K562 (cell line): Measurements from ENCODE around the gene ARHGAP8. TPM values are rescaled to one million over a fixed set of nuclear protein-coding genes. Genes with fewer than 3 reads are reported as not detected.

Source experiments
- CBX5 ChIP-seq: IDR thresholded peaks from 2 replicates; pipeline ENCODE4 v1.6.1; 2014; ENCODE audit warnings: low read depth, borderline replicate concordance
- ELF1 ChIP-seq: fragments of 200-800 bp; sonication (Bioruptor generic); IDR thresholded peaks from 2 replicates; pipeline ENCODE4 v1.6.1; 2016; ENCODE audit warnings: missing genetic modification characterization, missing compliant biosample characterization
- HDAC8 ChIP-seq: fragments of 450-650 bp; IDR thresholded peaks from 2 replicates; pipeline ENCODE4 v1.6.1; 2016; ENCODE audit warnings: mild to moderate bottlenecking, missing genetic modification characterization, moderate library complexity, missing compliant biosample characterization
- ILK ChIP-seq: fragments of 450-650 bp; IDR thresholded peaks from 2 replicates; pipeline ENCODE4 v1.6.1; 2016; ENCODE audit warnings: missing genetic modification characterization, low read depth, mild to moderate bottlenecking, missing compliant biosample characterization, moderate library complexity, borderline replicate concordance
- NONO ChIP-seq, 2 experiments: fragments of 200-400 bp in 1 of 2; fragments of 450-650 bp in 1 of 2; formaldehyde crosslinking in 1 of 2; IDR thresholded peaks; 2 replicates each; pipeline ENCODE4 v1.6.1; 2017; ENCODE audit warnings: low read depth in 2 of 2, mild to moderate bottlenecking in 2 of 2, moderate library complexity in 2 of 2, low read length in 1 of 2
- RAD21 ChIP-seq, 2 experiments: fragments of 250-450 bp in 1 of 2; fragments of 450-650 bp in 1 of 2; sonication (Bioruptor Pico) in 1 of 2; formaldehyde crosslinking in 1 of 2; IDR thresholded peaks in 1 of 2; conservative IDR thresholded peaks in 1 of 2; 2 replicates each; pipeline versions ENCODE4 v1.4.0 to v1.8.0; 2020 to 2022; ENCODE audit warnings: mild to moderate bottlenecking in 2 of 2, moderate library complexity in 1 of 2
- RBM15 ChIP-seq: fragments of 200-400 bp; formaldehyde crosslinking; IDR thresholded peaks from 2 replicates; pipeline ENCODE4 v1.6.1; 2018; ENCODE audit warnings: mild to moderate bottlenecking, low read length, moderate library complexity; ENCODE audit not compliant: insufficient read depth
- TCF7 ChIP-seq: sonication (generic); IDR thresholded peaks from 2 replicates; pipeline ENCODE4 v1.6.1; 2016; ENCODE audit warnings: antibody characterized with exemption, borderline replicate concordance
- ZNF75A ChIP-seq: fragments of 450-650 bp; formaldehyde crosslinking; IDR thresholded peaks from 2 replicates; pipeline ENCODE4 v1.4.0; 2020; ENCODE audit warnings: mild to moderate bottlenecking
- polyA plus RNA-seq, 8 experiments: library from polyadenylated mRNA; depleted of rRNA in 4 of 8; stranded (reverse) in 5 of 8; unstranded in 3 of 8; fragments of >200 nt; fragmentation: Nextera tagmentation in 2 of 8; fragmentation: Illumina TruSeq in 1 of 8; extraction: Ambion mirVana in 2 of 8; extraction: Trizol in 1 of 8; gene quantifications; 2 replicates each; pipeline versions ENCODE4 v1.2.1 to v1.2.3, GENCODE V29; 2011 to 2014; ENCODE audit warnings: inconsistent platforms in 1 of 8, missing spikeins in 1 of 8
- total RNA-seq, 7 experiments: library from RNA; depleted of rRNA in 6 of 7; stranded (reverse); fragments of >200 nt in 6 of 7; fragmentation: Illumina TruSeq in 2 of 7; extraction: Trizol in 2 of 7; gene quantifications; 2 replicates each; pipeline versions ENCODE4 v1.2.1 to v1.2.3, GENCODE V29; 2011 to 2021; ENCODE audit warnings: low replicate concordance in 1 of 7
- TF ChIP-seq, protein P1 (sequence below): fragments of 200-800 bp; sonication (Bioruptor generic); IDR thresholded peaks from 2 replicates; pipeline ENCODE4 v1.6.1; 2016; ENCODE audit warnings: missing genetic modification characterization, missing compliant biosample characterization

ARHGAP8 gene
- total and polyA plus RNA-seq, 9 of the 15 experiments (the other 6 are each of a cell fraction or from before 2014, with no cell fraction given), result 0.15 to 2.2 (median 0.62) TPM

DNA sequence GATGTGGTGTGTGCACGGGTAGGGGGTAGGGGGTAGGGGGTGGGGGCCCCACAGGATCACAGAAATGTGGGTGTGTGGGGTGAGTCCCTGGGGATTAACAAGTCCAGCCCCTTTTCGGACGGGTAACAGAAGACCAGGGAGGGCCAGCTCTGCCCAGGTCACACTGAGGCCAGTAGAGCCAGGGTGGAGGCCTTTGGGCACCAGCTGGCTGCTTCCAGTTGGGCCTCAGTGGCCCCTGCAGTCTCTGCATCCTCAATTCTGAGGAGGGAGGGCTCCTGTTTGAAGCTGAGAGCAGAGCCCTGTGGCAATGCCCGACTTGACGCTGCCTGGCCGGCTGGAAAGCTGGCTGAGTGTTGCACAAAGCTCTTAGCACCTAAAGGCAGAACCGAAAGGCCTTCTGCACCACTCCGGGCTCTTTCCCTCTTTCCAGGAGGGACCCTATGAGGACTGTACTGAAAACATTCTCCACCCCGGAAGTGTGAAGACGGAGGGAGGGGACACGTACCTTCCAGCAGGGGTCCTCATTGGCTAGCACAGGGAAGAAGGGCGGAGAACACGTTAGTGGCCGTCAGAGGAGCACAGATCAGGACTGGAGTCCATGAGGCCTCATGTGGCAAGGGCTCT is 137.0 kb downstream of the ARHGAP8 start (continued):
- TF ChIP-seq, protein P1, sequence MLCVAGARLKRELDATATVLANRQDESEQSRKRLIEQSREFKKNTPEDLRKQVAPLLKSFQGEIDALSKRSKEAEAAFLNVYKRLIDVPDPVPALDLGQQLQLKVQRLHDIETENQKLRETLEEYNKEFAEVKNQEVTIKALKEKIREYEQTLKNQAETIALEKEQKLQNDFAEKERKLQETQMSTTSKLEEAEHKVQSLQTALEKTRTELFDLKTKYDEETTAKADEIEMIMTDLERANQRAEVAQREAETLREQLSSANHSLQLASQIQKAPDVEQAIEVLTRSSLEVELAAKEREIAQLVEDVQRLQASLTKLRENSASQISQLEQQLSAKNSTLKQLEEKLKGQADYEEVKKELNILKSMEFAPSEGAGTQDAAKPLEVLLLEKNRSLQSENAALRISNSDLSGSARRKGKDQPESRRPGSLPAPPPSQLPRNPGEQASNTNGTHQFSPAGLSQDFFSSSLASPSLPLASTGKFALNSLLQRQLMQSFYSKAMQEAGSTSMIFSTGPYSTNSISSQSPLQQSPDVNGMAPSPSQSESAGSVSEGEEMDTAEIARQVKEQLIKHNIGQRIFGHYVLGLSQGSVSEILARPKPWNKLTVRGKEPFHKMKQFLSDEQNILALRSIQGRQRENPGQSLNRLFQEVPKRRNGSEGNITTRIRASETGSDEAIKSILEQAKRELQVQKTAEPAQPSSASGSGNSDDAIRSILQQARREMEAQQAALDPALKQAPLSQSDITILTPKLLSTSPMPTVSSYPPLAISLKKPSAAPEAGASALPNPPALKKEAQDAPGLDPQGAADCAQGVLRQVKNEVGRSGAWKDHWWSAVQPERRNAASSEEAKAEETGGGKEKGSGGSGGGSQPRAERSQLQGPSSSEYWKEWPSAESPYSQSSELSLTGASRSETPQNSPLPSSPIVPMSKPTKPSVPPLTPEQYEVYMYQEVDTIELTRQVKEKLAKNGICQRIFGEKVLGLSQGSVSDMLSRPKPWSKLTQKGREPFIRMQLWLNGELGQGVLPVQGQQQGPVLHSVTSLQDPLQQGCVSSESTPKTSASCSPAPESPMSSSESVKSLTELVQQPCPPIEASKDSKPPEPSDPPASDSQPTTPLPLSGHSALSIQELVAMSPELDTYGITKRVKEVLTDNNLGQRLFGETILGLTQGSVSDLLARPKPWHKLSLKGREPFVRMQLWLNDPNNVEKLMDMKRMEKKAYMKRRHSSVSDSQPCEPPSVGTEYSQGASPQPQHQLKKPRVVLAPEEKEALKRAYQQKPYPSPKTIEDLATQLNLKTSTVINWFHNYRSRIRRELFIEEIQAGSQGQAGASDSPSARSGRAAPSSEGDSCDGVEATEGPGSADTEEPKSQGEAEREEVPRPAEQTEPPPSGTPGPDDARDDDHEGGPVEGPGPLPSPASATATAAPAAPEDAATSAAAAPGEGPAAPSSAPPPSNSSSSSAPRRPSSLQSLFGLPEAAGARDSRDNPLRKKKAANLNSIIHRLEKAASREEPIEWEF (CRISPR knock-in tag), result no peak
- TF ChIP-seq ZNF75A (CRISPR knock-in tag) (no peak), RBM15 (no peak), CBX5 (no peak), ILK (tag) (no peak), HDAC8 (tag) (no peak), ELF1 (tag) (no peak), NONO (IDR thresholded peaks at IDR 0.05; ENCODE audit: low read depth in 2 of 2, low read length in 1 of 2) (no peak), RAD21 (CRISPR knock-in tag; conservative IDR thresholded peaks at IDR 0.05 in 1 of 2, IDR thresholded peaks at IDR 0.05 in 1 of 2) (0 out of 4 replicates have a peak, but pooled peaks of 1 of the 2 experiments have one; percentile 14), TCF7 (no peak)
